Measurements from ENCODE around the gene GSTM3. TPM values are rescaled to one million over a fixed set of nuclear protein-coding genes. Genes with fewer than 3 reads are reported as not detected.

GSTM3 gene
- total RNA-seq, 1 donor from 2014 or later, result 0.55 TPM

DNA sequence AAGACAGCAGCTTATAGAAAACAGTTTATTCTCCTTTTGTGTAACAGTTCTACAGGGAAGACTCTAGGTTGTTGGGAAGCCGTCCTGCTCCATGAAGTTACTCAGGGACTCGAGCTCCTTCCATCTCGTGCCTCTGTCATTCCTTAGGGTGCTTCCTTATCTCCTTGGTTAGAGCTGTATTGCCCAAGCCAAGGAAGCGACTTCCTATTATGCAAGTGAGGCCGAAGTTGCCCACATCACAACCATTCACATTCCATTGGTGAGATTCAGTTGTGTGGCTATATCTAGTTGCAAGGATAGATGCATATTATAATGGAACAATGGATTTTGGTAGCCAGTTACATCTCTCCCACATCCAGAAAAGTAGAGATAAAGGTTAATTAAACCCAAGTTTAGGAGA, 19.8 kb downstream of the GSTM3 start:
- CTCF ChIA-PET, result no interaction called here

DNA sequence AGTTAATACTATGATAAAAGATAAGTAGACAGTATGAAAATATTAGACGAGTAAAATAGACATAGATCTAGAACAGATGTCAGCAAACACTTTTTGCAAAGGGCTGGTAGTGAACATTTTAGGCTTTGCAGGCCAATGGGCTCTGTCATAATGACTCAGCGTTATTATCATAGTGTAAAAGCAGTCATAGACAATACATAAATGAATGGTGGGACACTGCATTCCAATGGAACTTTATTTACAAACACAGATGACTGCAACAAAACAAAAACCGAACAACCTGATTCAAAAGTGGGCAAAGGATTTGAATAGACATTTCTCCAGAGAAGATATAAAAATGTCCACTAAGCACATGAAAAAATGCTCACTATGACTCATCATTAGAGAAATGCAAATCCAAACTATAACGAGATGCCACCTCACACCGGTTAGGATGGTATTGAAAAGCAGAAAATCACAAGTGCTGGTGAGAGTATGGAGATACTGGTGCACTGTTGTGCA, 21.5 kb downstream of the GSTM3 start:
- Mint-ChIP-seq H3K27ac (no peak overlapping the region), H3K36me3 (ENCODE audit: low read depth) (no peaks in the 10 kb centered on the region), H3K27me3 (peaks cover 10% of the 10 kb centered on the region), H3K4me1 (no peaks in the 10 kb centered on the region), H3K4me3 (no peak overlapping the region), H3K9me3 (no peaks in the 10 kb centered on the region)
- ATAC-seq (ENCODE audit: low read depth) (no peak), DNase-seq (no peak)
- POLR2A ChIA-PET, result no interaction called here
- CTCF ChIA-PET, result interaction anchor here (1.3 kb wide), 1 partner anchor 79 kb away, joined by 3 read pairs; no protein-coding TSS in a partner anchor
- TF ChIP-seq, protein P1, sequence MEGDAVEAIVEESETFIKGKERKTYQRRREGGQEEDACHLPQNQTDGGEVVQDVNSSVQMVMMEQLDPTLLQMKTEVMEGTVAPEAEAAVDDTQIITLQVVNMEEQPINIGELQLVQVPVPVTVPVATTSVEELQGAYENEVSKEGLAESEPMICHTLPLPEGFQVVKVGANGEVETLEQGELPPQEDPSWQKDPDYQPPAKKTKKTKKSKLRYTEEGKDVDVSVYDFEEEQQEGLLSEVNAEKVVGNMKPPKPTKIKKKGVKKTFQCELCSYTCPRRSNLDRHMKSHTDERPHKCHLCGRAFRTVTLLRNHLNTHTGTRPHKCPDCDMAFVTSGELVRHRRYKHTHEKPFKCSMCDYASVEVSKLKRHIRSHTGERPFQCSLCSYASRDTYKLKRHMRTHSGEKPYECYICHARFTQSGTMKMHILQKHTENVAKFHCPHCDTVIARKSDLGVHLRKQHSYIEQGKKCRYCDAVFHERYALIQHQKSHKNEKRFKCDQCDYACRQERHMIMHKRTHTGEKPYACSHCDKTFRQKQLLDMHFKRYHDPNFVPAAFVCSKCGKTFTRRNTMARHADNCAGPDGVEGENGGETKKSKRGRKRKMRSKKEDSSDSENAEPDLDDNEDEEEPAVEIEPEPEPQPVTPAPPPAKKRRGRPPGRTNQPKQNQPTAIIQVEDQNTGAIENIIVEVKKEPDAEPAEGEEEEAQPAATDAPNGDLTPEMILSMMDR (IDR thresholded peaks at IDR 0.05), result no peak
- intact Hi-C loops (cut with micrococcal nuclease), result no loop called here

More for the DNA sequence above, 19.8 kb downstream of the GSTM3 start:
- intact Hi-C loops (cut with micrococcal nuclease), result no loop called here
- DNase-seq, result no peak
- POLR2A ChIA-PET, result no interaction called here
- H3K4me3 Mint-ChIP-seq, result no peak overlapping the region
- H3K9me3 Mint-ChIP-seq, result no peaks in the 10 kb centered on the region
- TF ChIP-seq, protein P1 (IDR thresholded peaks at IDR 0.05), result no peak
- no peaks in the 10 kb centered on the region for H3K4me1 Mint-ChIP-seq
- no peaks in the 10 kb centered on the region for H3K36me3 Mint-ChIP-seq (ENCODE audit: low read depth)
- ATAC-seq (ENCODE audit: low read depth), result no peak
- no peak overlapping the region for H3K27ac Mint-ChIP-seq
- peaks cover 9% of the 10 kb centered on the region for H3K27me3 Mint-ChIP-seq

DNA sequence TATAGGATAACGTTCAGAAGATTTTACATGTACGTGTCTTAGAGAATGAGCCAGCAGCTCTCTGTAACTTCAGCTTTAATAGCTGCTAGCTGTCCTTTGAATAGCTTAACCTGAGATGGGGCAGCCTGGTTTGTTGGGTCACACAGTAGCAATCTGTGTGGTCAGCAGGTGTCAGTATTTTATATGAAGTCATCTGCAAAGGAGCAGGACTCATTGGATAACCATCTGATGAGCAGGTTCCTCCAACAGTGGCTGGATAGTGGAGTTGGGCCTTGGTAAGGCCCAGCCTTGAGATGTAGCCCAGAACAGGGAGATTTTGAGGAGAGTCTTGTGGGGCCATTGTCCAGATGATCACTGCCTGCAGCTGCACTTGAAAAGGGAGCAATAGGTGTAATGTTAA, 22.3 kb downstream of the GSTM3 start:
- H3K27me3 Mint-ChIP-seq, result peaks cover 18% of the 10 kb centered on the region
- no peak for DNase-seq
- POLR2A ChIA-PET, result no interaction called here

DNA sequence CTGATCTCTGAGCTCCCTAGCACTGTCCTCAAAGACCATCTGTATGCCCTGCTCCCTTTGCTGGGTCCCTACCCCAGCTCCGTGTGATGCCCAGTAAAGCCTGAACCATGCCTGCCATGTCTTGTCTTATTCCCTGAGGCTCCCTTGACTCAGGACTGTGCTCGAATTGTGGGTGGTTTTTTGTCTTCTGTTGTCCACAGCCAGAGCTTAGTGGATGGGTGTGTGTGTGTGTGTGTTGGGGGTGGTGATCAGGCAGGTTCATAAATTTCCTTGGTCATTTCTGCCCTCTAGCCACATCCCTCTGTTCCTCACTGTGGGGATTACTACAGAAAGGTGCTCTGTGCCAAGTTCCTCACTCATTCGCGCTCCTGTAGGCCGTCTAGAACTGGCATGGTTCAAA, 23.1 kb downstream of the GSTM3 start:
- Mint-ChIP-seq H3K9me3 (no peaks in the 10 kb centered on the region), H3K4me3 (no peak overlapping the region), H3K27me3 (peaks cover 20% of the 10 kb centered on the region), H3K36me3 (ENCODE audit: low read depth) (no peaks in the 10 kb centered on the region), H3K27ac (no peak overlapping the region), H3K4me1 (no peaks in the 10 kb centered on the region)
- TF ChIP-seq, protein P1 (IDR thresholded peaks at IDR 0.05), result no peak
- intact Hi-C loops (cut with micrococcal nuclease), result no loop called here
- no peak for DNase-seq
- ChIA-PET CTCF (interaction anchor here (0.7 kb wide), 1 partner anchor 59 kb away, joined by 3 read pairs; no protein-coding TSS in a partner anchor), POLR2A (no interaction called here)
- ATAC-seq (ENCODE audit: low read depth), result no peak

More for the DNA sequence above, 22.3 kb downstream of the GSTM3 start:
- intact Hi-C loops (cut with micrococcal nuclease), result no loop called here
- Mint-ChIP-seq H3K27ac (no peak overlapping the region), H3K9me3 (no peaks in the 10 kb centered on the region), H3K4me1 (no peaks in the 10 kb centered on the region), H3K4me3 (no peak overlapping the region), H3K36me3 (ENCODE audit: low read depth) (no peaks in the 10 kb centered on the region)
- ATAC-seq (ENCODE audit: low read depth), result no peak
- CTCF ChIA-PET, result interaction anchor here (1.3 kb wide), 1 partner anchor 78 kb away, joined by 3 read pairs; no protein-coding TSS in a partner anchor
- TF ChIP-seq, protein P1 (IDR thresholded peaks at IDR 0.05), result no peak

DNA sequence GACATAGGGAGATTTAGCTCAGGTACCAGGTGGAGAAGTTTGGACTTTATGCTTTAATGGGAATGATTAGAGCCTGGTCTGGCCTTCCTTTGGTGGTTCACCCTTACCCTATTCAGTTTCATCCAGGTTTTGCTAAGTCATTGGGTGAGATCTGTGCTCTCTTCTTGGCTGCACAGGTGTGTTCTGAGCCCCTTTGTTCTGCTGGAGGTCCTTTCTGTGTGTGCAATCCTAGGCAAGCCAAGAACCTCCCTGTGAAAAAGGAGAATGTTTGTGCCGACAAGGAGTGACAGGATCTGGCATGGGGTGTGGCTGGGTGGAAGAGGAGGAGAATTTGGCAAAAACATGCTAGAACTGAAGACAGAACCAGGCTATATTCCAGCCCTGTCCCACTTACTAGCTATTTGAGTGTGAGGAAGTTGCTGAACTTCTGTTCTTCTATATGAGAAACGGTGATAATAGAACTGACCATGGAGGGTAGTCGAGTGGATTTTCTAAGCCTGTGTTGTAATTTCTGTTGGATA, 24.2 kb downstream of the GSTM3 start:
- H3K27ac Mint-ChIP-seq, result no peak overlapping the region
- H3K4me1 Mint-ChIP-seq, result peaks cover 1% of the 10 kb centered on the region
- TF ChIP-seq, protein P1 (IDR thresholded peaks at IDR 0.05), result no peak

More for the DNA sequence above, 24.2 kb downstream of the GSTM3 start:
- Mint-ChIP-seq H3K4me3 (no peak overlapping the region), H3K27me3 (peaks cover 17% of the 10 kb centered on the region), H3K36me3 (ENCODE audit: low read depth) (no peaks in the 10 kb centered on the region), H3K9me3 (no peaks in the 10 kb centered on the region)
- intact Hi-C loops (cut with micrococcal nuclease), result no loop called here
- ChIA-PET CTCF (no interaction called here), POLR2A (no interaction called here)
- DNase-seq (no peak), ATAC-seq (ENCODE audit: low read depth) (no peak)
